Mesendoderm (in vitro differentiated cells): ENCODE measurements around the gene SCLT1.

Source experiments
- DNase-seq: peaks from one replicate; pipeline ENCODE4 v3.0.0; 2013
- H2AK5ac ChIP-seq: 2 replicates; pipeline ENCODE4 v1.6.1; 2013; ENCODE audit warnings: low read length, inconsistent platforms
- H2BK120ac ChIP-seq: 2 replicates; pipeline ENCODE4 v1.6.1; 2013; ENCODE audit warnings: low read depth, mild to moderate bottlenecking, low read length, moderate library complexity, mixed read lengths
- H2BK15ac ChIP-seq: replicated peaks from 2 replicates; pipeline ENCODE4 v1.6.1; 2013; ENCODE audit warnings: low read depth, mild to moderate bottlenecking, moderate library complexity
- H2BK5ac ChIP-seq: 2 replicates; pipeline ENCODE4 v1.6.1; 2013; ENCODE audit warnings: low read length, inconsistent platforms
- H3K18ac ChIP-seq: 2 replicates; pipeline ENCODE4 v1.6.1; 2013; ENCODE audit warnings: mild to moderate bottlenecking, low read length, mixed read lengths
- H3K23ac ChIP-seq: one replicate; pipeline ENCODE4 v1.6.1; 2013; ENCODE audit warnings: low read length
- H3K27ac ChIP-seq: 2 replicates; pipeline ENCODE4 v1.5.1; 2013; ENCODE audit warnings: low read depth, mild to moderate bottlenecking, inconsistent platforms, low read length, moderate library complexity
- H3K27me3 ChIP-seq: 2 replicates; pipeline ENCODE4 v1.6.1; 2013; ENCODE audit warnings: low read length, control low read depth, mild to moderate bottlenecking, inconsistent platforms; ENCODE audit not compliant: insufficient read depth, poor library complexity
- H3K36me3 ChIP-seq: 2 replicates; pipeline ENCODE4 v1.6.1; 2013; ENCODE audit warnings: low read length, inconsistent platforms; ENCODE audit not compliant: control insufficient read depth, insufficient read depth
- H3K4ac ChIP-seq: one replicate; pipeline ENCODE4 v1.6.1; 2013; ENCODE audit warnings: low read depth, mild to moderate bottlenecking, low read length, moderate library complexity
- H3K4me1 ChIP-seq: 2 replicates; pipeline ENCODE4 v1.6.1; 2013; ENCODE audit warnings: low read depth, low read length, inconsistent platforms; ENCODE audit not compliant: control insufficient read depth
- H3K4me2 ChIP-seq: 2 replicates; pipeline ENCODE4 v1.6.1; 2013; ENCODE audit warnings: low read length
- H3K4me3 ChIP-seq: 2 replicates; pipeline ENCODE4 v1.5.1; 2013; ENCODE audit warnings: mild to moderate bottlenecking, low read length
- H3K56ac ChIP-seq: one replicate; pipeline ENCODE4 v1.6.1; 2013; ENCODE audit warnings: low read length
- H3K79me1 ChIP-seq: 2 replicates; pipeline ENCODE4 v1.6.1; 2013; ENCODE audit warnings: low read length, inconsistent platforms
- H3K79me2 ChIP-seq: 2 replicates; pipeline ENCODE4 v1.6.1; 2013; ENCODE audit warnings: mild to moderate bottlenecking, low read length; ENCODE audit not compliant: control insufficient read depth, insufficient read depth
- H3K9ac ChIP-seq: 2 replicates; pipeline ENCODE4 v1.6.1; 2013; ENCODE audit warnings: low read length, inconsistent platforms
- H4K5ac ChIP-seq: one replicate; pipeline ENCODE4 v1.6.1; 2013; ENCODE audit warnings: low read length
- H4K8ac ChIP-seq: one replicate; pipeline ENCODE4 v1.6.1; 2013; ENCODE audit warnings: low read depth, mild to moderate bottlenecking, control low read depth, low read length, moderate library complexity
- WGBS: extraction: QIAGEN DNeasy Blood & Tissue Kit; methylation state at CpG from one replicate; pipeline ENCODE4 v1.1.7; 2013; ENCODE audit warnings: low lambda C conversion rate, missing lambda C conversion rate; ENCODE audit not compliant: insufficient coverage; ENCODE audit errors: extremely low coverage; 5-methylcytosine and 5-hydroxymethylcytosine counted together

SCLT1 gene

DNA sequence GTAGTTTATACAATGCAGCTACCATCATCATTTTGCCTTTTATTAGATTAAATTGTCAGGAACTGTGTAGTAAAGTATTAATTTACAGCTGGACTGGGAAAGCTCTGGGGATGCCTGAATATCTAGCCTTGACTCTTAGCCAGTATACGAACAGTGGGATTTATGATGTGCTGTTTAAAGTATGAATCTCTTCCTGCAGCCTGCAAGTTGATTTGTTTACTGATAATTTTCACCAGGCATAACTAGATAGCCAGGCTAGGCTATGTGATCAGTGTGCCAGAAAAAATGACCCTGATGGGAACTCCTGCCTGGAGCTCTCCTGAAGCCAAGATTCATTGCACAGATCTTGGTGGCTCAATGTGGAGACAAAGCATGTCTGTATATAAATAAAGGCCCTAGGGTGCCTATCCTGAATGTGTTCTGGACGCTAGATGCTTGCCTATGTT, 119.2 kb downstream of the SCLT1 start:
- Histone ChIP-seq H4K8ac (no peak overlapping the region), H2BK15ac (no peak overlapping the region), H3K23ac (no peak overlapping the region), H2BK120ac (no peak overlapping the region), H3K4ac (no peak overlapping the region), H2BK5ac (no peak overlapping the region), H3K36me3 (no peaks in the 10 kb centered on the region), H4K5ac (no peak overlapping the region), H3K4me2 (no peak overlapping the region), H3K79me2 (no peaks in the 10 kb centered on the region), H3K27me3 (no peaks in the 10 kb centered on the region), H3K18ac (no peak overlapping the region), H3K27ac (no peak overlapping the region), H2AK5ac (no peak overlapping the region), H3K79me1 (no peaks in the 10 kb centered on the region), H3K9ac (no peak overlapping the region), H3K4me1 (no peaks in the 10 kb centered on the region), H3K56ac (no peak overlapping the region), H3K4me3 (no peak overlapping the region)
- no peak for DNase-seq
- WGBS, result no CpG with 5 or more reads among the region's 2 CpGs

DNA sequence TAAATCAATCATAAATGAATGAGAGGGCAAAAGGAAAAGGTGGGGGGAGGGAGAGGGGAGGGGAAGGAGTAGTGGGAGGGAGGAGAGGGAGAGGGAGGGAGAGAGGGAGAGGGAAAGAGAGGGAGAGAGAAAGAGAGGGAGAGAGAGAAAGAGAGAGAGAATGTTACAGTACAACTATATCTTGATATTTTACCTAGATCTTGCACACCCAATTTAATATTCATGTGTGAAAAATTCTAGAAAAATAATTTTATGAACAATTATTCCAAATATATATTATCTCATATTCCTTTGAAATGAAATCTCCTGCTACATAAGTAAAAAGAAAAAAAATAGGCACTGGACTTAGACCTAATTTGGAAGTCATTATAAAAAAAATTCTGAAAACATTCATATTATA, 120.0 kb downstream of the SCLT1 start:
- no peak overlapping the region for H2BK120ac ChIP-seq
- H2AK5ac ChIP-seq, result no peak overlapping the region
- no peaks in the 10 kb centered on the region for H3K4me1 ChIP-seq
- no peak overlapping the region for H3K4me2 ChIP-seq
- H3K79me1 ChIP-seq, result no peaks in the 10 kb centered on the region
- no peak overlapping the region for H3K4ac ChIP-seq
- DNase-seq, result no peak
- H3K36me3 ChIP-seq, result no peaks in the 10 kb centered on the region
- H4K5ac ChIP-seq, result no peak overlapping the region
- no peak overlapping the region for H2BK5ac ChIP-seq
- H3K27me3 ChIP-seq, result no peaks in the 10 kb centered on the region
- H3K56ac ChIP-seq, result no peak overlapping the region
- no peaks in the 10 kb centered on the region for H3K79me2 ChIP-seq
- no peak overlapping the region for H2BK15ac ChIP-seq
- H4K8ac ChIP-seq, result no peak overlapping the region
- H3K18ac ChIP-seq, result no peak overlapping the region
- H3K27ac ChIP-seq, result no peak overlapping the region
- no peak overlapping the region for H3K4me3 ChIP-seq
- H3K9ac ChIP-seq, result no peak overlapping the region
- no peak overlapping the region for H3K23ac ChIP-seq

- Histone ChIP-seq H3K36me3 (no peaks in the 10 kb centered on the region), H3K4me2 (no peak overlapping the region), H2BK120ac (no peak overlapping the region), H3K9ac (no peak overlapping the region), H3K79me1 (no peaks in the 10 kb centered on the region), H2BK15ac (no peak overlapping the region), H2AK5ac (no peak overlapping the region), H3K23ac (no peak overlapping the region), H3K4ac (no peak overlapping the region), H2BK5ac (no peak overlapping the region), H3K27me3 (no peaks in the 10 kb centered on the region), H4K5ac (no peak overlapping the region), H3K18ac (no peak overlapping the region), H4K8ac (no peak overlapping the region), H3K56ac (no peak overlapping the region), H3K4me1 (no peaks in the 10 kb centered on the region), H3K27ac (no peak overlapping the region), H3K4me3 (no peak overlapping the region), H3K79me2 (no peaks in the 10 kb centered on the region)
- DNase-seq, result no peak
Observed at GRCh38 chr4:128961405-128961804, 131.9 kb downstream of the SCLT1 start.

DNA sequence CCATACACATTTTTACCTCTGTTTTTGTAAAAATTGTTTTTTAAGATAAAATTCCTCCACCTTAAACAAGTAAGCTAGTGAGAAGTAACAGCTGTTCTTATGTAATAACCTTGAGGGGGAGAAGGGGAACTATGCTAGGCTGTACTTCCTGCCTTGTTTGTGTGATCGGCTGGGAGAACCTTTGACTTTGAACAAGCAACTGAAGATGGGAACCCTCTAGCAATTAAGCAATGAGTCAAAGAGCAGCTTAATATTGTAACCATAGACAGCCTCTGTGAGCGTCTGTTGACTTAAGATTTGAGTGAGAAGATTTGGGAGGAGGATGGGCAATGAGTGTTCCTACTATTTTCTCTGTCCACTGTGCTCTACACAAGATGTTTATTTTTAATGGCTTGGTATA, 135.1 kb downstream of the SCLT1 start:
- no CpG with 5 or more reads among the region's 2 CpGs for WGBS
- no peak overlapping the region for H3K18ac ChIP-seq
- H3K27me3 ChIP-seq, result no peaks in the 10 kb centered on the region
- no peaks in the 10 kb centered on the region for H3K79me2 ChIP-seq
- DNase-seq, result no peak
- H3K79me1 ChIP-seq, result no peaks in the 10 kb centered on the region
- H2BK120ac ChIP-seq, result no peak overlapping the region
- no peak overlapping the region for H2BK15ac ChIP-seq
- no peak overlapping the region for H3K4me3 ChIP-seq
- no peaks in the 10 kb centered on the region for H3K4me1 ChIP-seq
- no peak overlapping the region for H4K5ac ChIP-seq
- H2AK5ac ChIP-seq, result no peak overlapping the region
- H3K27ac ChIP-seq, result no peak overlapping the region
- no peak overlapping the region for H3K9ac ChIP-seq
- no peak overlapping the region for H3K4ac ChIP-seq
- H4K8ac ChIP-seq, result no peak overlapping the region
- no peak overlapping the region for H3K4me2 ChIP-seq
- no peaks in the 10 kb centered on the region for H3K36me3 ChIP-seq
- H2BK5ac ChIP-seq, result no peak overlapping the region
- no peak overlapping the region for H3K56ac ChIP-seq
- H3K23ac ChIP-seq, result no peak overlapping the region

GRCh38 chr4:128957459-128957858, 135.9 kb downstream of the SCLT1 start:
- H3K4me3 ChIP-seq, result no peak overlapping the region
- H4K8ac ChIP-seq, result no peak overlapping the region
- H2BK120ac ChIP-seq, result no peak overlapping the region
- no peak overlapping the region for H4K5ac ChIP-seq
- H2AK5ac ChIP-seq, result no peak overlapping the region
- no peak overlapping the region for H3K27ac ChIP-seq
- no peak for DNase-seq
- H3K18ac ChIP-seq, result no peak overlapping the region
- H3K23ac ChIP-seq, result no peak overlapping the region
- H3K36me3 ChIP-seq, result no peaks in the 10 kb centered on the region
- no peak overlapping the region for H3K9ac ChIP-seq
- H2BK15ac ChIP-seq, result no peak overlapping the region
- H3K27me3 ChIP-seq, result no peaks in the 10 kb centered on the region
- no peak overlapping the region for H3K56ac ChIP-seq
- no peak overlapping the region for H3K4me2 ChIP-seq
- no peaks in the 10 kb centered on the region for H3K79me2 ChIP-seq
- no peak overlapping the region for H3K4ac ChIP-seq
- H2BK5ac ChIP-seq, result no peak overlapping the region
- H3K4me1 ChIP-seq, result no peaks in the 10 kb centered on the region
- no peaks in the 10 kb centered on the region for H3K79me1 ChIP-seq

- Histone ChIP-seq H3K79me2 (no peaks in the 10 kb centered on the region), H2BK120ac (no peak overlapping the region), H2AK5ac (no peak overlapping the region), H3K79me1 (no peaks in the 10 kb centered on the region), H3K27ac (no peak overlapping the region), H3K36me3 (no peaks in the 10 kb centered on the region), H3K27me3 (no peaks in the 10 kb centered on the region), H3K4me2 (no peak overlapping the region), H3K18ac (no peak overlapping the region), H2BK15ac (no peak overlapping the region), H3K23ac (no peak overlapping the region), H3K9ac (no peak overlapping the region), H4K5ac (no peak overlapping the region), H3K4ac (no peak overlapping the region), H3K4me3 (no peak overlapping the region), H3K56ac (no peak overlapping the region), H3K4me1 (no peaks in the 10 kb centered on the region), H2BK5ac (no peak overlapping the region), H4K8ac (no peak overlapping the region)
- no CpG with 5 or more reads among the region's 2 CpGs for WGBS
- DNase-seq, result peak; percentile 0
Observed at GRCh38 chr4:128955751-128956150, 137.6 kb downstream of the SCLT1 start.
